ENCODE data around the gene PRDM13.
A peak's percentile ranks its signal among the peaks of the same experiment; 100 is the strongest.

The PRDM13 gene

DNA sequence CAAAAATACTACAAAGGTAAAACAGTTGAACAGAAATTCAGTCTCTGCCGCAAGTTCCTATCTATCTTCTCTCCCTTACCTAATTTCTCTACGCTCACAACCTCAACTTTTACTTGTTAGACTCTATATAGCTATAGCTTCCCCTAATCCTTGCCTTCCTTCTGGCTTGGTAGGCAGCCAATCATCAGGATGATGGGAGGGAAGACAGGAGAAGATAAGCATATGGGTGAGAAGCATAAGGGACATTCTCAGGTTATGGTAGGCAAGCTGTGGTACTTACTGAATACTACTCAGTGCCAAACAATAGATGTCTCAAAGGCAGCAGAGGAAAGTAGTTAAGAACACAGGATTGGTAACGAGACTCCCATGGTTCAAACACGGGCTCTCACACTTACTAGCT, 46.0 kb upstream of the PRDM13 start:
- no peak for TF ChIP-seq CSRNP3 (CRISPR knock-in tag; IDR thresholded peaks at IDR 0.05)
- no peak for TF ChIP-seq TOX (CRISPR knock-in tag; IDR thresholded peaks at IDR 0.05; ENCODE audit: borderline replicate concordance)
- TF ChIP-seq TSHZ2 (CRISPR knock-in tag; IDR thresholded peaks at IDR 0.05): no peak
- no peak for TF ChIP-seq POU6F1 (CRISPR knock-in tag; IDR thresholded peaks at IDR 0.05; ENCODE audit: borderline replicate concordance, low read depth)
- no peak for TF ChIP-seq PPARA (CRISPR knock-in tag; IDR thresholded peaks at IDR 0.05; ENCODE audit: borderline replicate concordance)
- no peak for ATAC-seq

DNA sequence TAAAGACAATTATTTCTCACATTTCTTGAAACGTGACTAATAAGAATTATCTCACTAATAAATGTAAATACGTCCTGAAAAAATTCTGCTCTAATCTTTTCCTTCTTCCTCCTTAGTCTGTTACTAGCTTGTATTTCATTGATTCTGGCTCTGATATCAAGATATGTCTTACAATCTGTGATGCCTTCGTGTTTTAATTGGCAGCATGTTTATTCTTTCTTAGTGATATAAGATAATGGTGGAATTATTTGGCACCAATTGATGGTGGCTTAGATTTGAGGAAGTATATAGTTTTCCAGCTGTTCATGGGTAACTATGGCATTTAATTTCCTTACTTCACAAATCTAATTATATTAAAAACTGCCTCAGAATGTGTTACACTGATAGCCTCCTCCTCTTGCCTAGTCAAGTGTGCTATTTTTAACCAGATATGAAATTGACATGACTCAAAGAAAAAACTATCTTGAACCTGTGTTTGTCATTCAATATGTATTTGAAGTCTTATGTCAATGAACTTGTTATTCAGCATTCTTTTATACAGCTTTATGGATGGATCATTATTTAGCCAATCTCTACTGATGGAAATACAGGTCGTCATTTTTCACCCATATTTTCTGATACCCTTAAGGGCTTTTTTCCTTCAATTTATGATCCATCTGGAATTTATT, 43.4 kb upstream of the PRDM13 start:
- TF ChIP-seq TOX (CRISPR knock-in tag; IDR thresholded peaks at IDR 0.05; ENCODE audit: borderline replicate concordance) (no peak), POU6F1 (CRISPR knock-in tag; IDR thresholded peaks at IDR 0.05; ENCODE audit: borderline replicate concordance, low read depth) (no peak), ZFP30 (CRISPR knock-in tag; IDR thresholded peaks at IDR 0.05) (no peak), CSRNP3 (CRISPR knock-in tag; IDR thresholded peaks at IDR 0.05) (no peak), ARNTL (CRISPR knock-in tag; IDR thresholded peaks at IDR 0.05; ENCODE audit: borderline replicate concordance, low read depth) (no peak), GLIS3 (CRISPR knock-in tag; IDR thresholded peaks at IDR 0.05) (no peak), ZC3H10 (CRISPR knock-in tag; IDR thresholded peaks at IDR 0.05) (no peak), RARB (CRISPR knock-in tag; IDR thresholded peaks at IDR 0.05) (no peak), CSDC2 (CRISPR knock-in tag; IDR thresholded peaks at IDR 0.05) (no peak)
- no peak for ATAC-seq

GRCh38 chr6:99568103-99568933, 38.3 kb upstream of the PRDM13 start, which contains the start of gene CCNC:
Gene CCNC, minus strand, starts transcription at chr6:99568660. Its CDS starts 133 bp downstream, at chr6:99568527.
- ATAC-seq: peak; percentile 99

More at GRCh38 chr6:99568103-99568933, 38.3 kb upstream of the PRDM13 start, which contains the start of gene CCNC:
- TF ChIP-seq ZFP30 (CRISPR knock-in tag; IDR thresholded peaks at IDR 0.05) (no peak), TCF4 (CRISPR knock-in tag; IDR thresholded peaks at IDR 0.05; ENCODE audit: borderline replicate concordance) (no peak), POU6F1 (CRISPR knock-in tag; IDR thresholded peaks at IDR 0.05; ENCODE audit: borderline replicate concordance, low read depth) (peak; percentile 54; the same call in 1 of the 2 replicates), ISL1 (CRISPR knock-in tag; IDR thresholded peaks at IDR 0.05) (no peak), ZFP3 (CRISPR knock-in tag; IDR thresholded peaks at IDR 0.05) (0 out of 2 replicates have a peak, but pooled peaks have one; percentile 33), SNAI2 (CRISPR knock-in tag; IDR thresholded peaks at IDR 0.05) (no peak)

All from SK-N-SH treated with all-trans-retinoic acid at 6 μM for 48 hours (cell line).